H54 (cell line): ENCODE measurements around the gene CHRNA4.

Experiments
- DNase-seq: peaks from one replicate; pipeline ENCODE4 v3.0.0; 2011; ENCODE audit warnings: low spot score, mixed read lengths; ENCODE audit not compliant: insufficient read length
- FAIRE-seq: peaks from 3 replicates; lab custom pipeline; 2011; peaks lifted over from hg19 to GRCh38; lab: Jason Lieb, UNC
- POLR2A ChIP-seq: IDR thresholded peaks from 2 replicates; pipeline ENCODE4 v1.6.1; 2011; ENCODE audit warnings: low read depth, mild to moderate bottlenecking, low read length

The CHRNA4 gene

GRCh38 chr20:63328026-63328700, 33.0 kb downstream of the CHRNA4 start:
- no peak for TF ChIP-seq POLR2A
- DNase-seq, result no peak
- FAIRE-seq, result no peak

GRCh38 chr20:63327231-63327745, 33.9 kb downstream of the CHRNA4 start:
- no peak for DNase-seq
- no peak for FAIRE-seq
- TF ChIP-seq POLR2A, result no peak

GRCh38 chr20:63326314-63327230, 34.6 kb downstream of the CHRNA4 start:
- DNase-seq, result no peak
- FAIRE-seq, result no peak
- TF ChIP-seq POLR2A, result no peak

GRCh38 chr20:63325554-63326313, 35.4 kb downstream of the CHRNA4 start:
- TF ChIP-seq POLR2A, result no peak
- FAIRE-seq, result no peak

GRCh38 chr20:63325021-63325471, 36.1 kb downstream of the CHRNA4 start:
- no peak for TF ChIP-seq POLR2A
- no peak for FAIRE-seq
- DNase-seq, result no peak

More at GRCh38 chr20:63325554-63326313, 35.4 kb downstream of the CHRNA4 start:
- no peak for DNase-seq

- no peak for TF ChIP-seq POLR2A
- DNase-seq, result no peak
- no peak for FAIRE-seq
Measured at GRCh38 chr20:63323357-63323981, 37.7 kb downstream of the CHRNA4 start.

- TF ChIP-seq POLR2A, result no peak
- DNase-seq, result no peak
- no peak for FAIRE-seq
Measured at GRCh38 chr20:63322933-63323273, 38.2 kb downstream of the CHRNA4 start.

GRCh38 chr20:63322146-63322932, 38.8 kb downstream of the CHRNA4 start:
- no peak for TF ChIP-seq POLR2A
- no peak for DNase-seq
- FAIRE-seq, result no peak

- FAIRE-seq, result no peak
- DNase-seq, result peak; percentile 72
- TF ChIP-seq POLR2A, result no peak
Measured at GRCh38 chr20:63321148-63321831, 39.9 kb downstream of the CHRNA4 start.

GRCh38 chr20:63320616-63321147, 40.5 kb downstream of the CHRNA4 start:
- DNase-seq (no peak), FAIRE-seq (no peak)
- TF ChIP-seq POLR2A, result no peak

GRCh38 chr20:63320041-63320511, 41.1 kb downstream of the CHRNA4 start:
- no peak for FAIRE-seq
- TF ChIP-seq POLR2A, result no peak
- DNase-seq, result no peak
